ENCODE results near the gene EPOP. TPM values are rescaled to one million over a fixed set of nuclear protein-coding genes. Genes with fewer than 3 reads are reported as not detected.
A peak's percentile ranks its signal among the peaks of the same experiment; 100 is the strongest.

EPOP gene
- total and polyA plus RNA-seq, 2 of the 13 experiments (the other 11 are each of a cell fraction or from before 2014, with no cell fraction given), result 14.7 to 37.8 TPM

GRCh38 chr17:38702166-38702915, 27.6 kb upstream of the EPOP start (continued):
- TF ChIP-seq ZBTB42 (CRISPR knock-in tag; IDR thresholded peaks at IDR 0.05), result no peak
- TF ChIP-seq ZNF3 (CRISPR knock-in tag; IDR thresholded peaks at IDR 0.05), result no peak; the same call in 1 of the 2 replicates
- TF ChIP-seq YEATS4 (CRISPR knock-in tag; IDR thresholded peaks at IDR 0.05; ENCODE audit: borderline replicate concordance), result peak; percentile 75
- no peak for TF ChIP-seq CHD4 (IDR thresholded peaks at IDR 0.05; ENCODE audit: borderline replicate concordance, low read length)
- peak; percentile 76; the same call in 1 of the 2 replicates for TF ChIP-seq DZIP1 (CRISPR knock-in tag; IDR thresholded peaks at IDR 0.05)
- 0 out of 2 replicates have a peak, but pooled peaks have one; percentile 55 for TF ChIP-seq ZNF44 (CRISPR knock-in tag; IDR thresholded peaks at IDR 0.05)
- TF ChIP-seq ATF5 (CRISPR knock-in tag; IDR thresholded peaks at IDR 0.05; ENCODE audit: low read depth), result no peak
- no peak for TF ChIP-seq KAT2B (IDR thresholded peaks at IDR 0.05; ENCODE audit: borderline replicate concordance, low read depth, low read length)
- TF ChIP-seq ATF1 (CRISPR knock-in tag; IDR thresholded peaks at IDR 0.05), result no peak
- TF ChIP-seq NR0B2 (CRISPR knock-in tag; IDR thresholded peaks at IDR 0.05), result peak; percentile 95
- peak; percentile 72 for TF ChIP-seq TFE3 (CRISPR knock-in tag; IDR thresholded peaks at IDR 0.05)
- no peak; the same call in 1 of the 2 replicates for TF ChIP-seq IRX3 (CRISPR knock-in tag; IDR thresholded peaks at IDR 0.05; ENCODE audit: borderline replicate concordance, low read depth)
- no peak for TF ChIP-seq MAFF (IDR thresholded peaks at IDR 0.05; ENCODE audit: low read depth, low read length)
- peak; percentile 88; the same call in 1 of the 2 replicates for TF ChIP-seq ZBTB20 (CRISPR knock-in tag; IDR thresholded peaks at IDR 0.05; ENCODE audit: borderline replicate concordance, low read depth)
- no peak for TF ChIP-seq SIN3B (IDR thresholded peaks at IDR 0.05; ENCODE audit: low read length)
